ENCODE results near the gene AP3B1.

- TF ChIP-seq CTCF (IDR thresholded peaks at IDR 0.05; ENCODE audit: low read depth, low read length) (no peak), EZH2phosphoT487 (IDR thresholded peaks at IDR 0.05; ENCODE audit: low read depth) (no peak)
Measured at GRCh38 chr5:77957931-77958521, 336.5 kb downstream of the AP3B1 start.

Data from OCI-LY3 (cell line).